ENCODE measurements around the gene GMDS. TPM values are rescaled to one million over a fixed set of nuclear protein-coding genes. Genes with fewer than 3 reads are reported as not detected.

Gene GMDS
- total RNA-seq, 1 donor from 2014 or later, result 14.4 TPM

DNA sequence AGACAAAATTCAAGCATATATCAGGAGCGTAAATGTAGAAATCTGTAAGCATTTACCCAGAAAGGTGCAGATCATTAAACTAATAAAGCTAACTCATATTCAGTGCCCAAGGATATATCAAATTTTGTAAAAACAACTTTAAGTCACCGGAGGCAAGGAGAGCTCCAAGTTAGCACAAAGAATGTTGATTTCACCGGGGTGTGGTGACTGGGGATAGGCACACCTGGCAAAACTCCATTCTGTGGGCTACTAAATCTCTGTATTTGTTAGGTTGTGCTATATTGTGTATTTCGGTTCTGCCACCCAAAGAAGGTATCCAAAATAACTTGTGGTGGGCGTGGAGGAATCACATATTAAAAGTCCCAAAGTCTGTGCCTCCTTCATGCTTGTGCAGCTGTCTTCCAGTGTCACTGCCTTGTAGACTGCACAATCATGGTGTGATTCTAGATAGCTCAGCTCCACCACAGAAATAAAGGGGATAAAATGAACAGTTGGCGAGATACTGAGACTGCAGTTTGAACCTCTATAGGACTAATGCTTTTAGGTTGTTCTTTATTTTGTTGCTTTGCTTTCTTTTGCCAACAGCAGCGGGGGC lies 111.6 kb downstream of the GMDS start:
- no peak for DNase-seq (ENCODE audit: low spot score)

DNA sequence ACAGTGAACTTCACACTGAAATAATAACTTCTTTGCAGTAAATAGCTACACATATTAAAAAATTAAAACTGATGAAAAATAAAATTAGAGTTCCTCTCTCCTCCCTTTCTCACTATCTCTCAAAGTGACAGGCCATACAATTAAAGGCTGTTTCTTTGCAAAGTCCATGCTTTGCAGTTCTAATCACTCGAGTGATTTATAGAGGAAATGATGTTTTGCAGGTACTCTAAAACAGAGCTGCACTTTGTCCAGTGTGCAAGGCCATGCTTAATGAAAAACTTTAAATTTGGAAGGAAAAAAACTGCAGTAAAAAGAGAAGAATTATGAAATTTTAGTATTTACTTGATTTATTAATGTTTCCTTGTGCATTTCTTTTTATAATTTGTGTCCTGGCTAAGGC lies 112.5 kb downstream of the GMDS start:
- DNase-seq (ENCODE audit: low spot score), result peak; percentile 48

DNA sequence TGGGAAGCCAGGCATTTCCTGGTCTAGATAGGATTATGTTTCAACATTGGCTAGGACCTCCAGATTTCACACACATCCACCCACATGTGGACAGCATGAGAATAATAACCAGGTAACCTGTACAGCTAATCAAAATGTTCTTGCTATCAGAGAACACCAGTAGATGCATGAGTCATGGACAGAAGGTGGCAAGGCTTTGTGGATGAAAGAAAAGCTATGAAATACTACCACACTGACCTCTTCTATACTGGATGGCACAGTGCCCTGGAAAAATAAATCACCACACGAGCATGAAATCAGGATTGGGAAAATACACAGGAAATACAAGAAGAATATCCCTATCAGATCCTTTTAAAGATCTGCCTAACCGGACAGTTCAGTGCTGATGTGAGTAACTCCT lies 113.0 kb downstream of the GMDS start:
- DNase-seq (ENCODE audit: low spot score), result peak; percentile 17

DNA sequence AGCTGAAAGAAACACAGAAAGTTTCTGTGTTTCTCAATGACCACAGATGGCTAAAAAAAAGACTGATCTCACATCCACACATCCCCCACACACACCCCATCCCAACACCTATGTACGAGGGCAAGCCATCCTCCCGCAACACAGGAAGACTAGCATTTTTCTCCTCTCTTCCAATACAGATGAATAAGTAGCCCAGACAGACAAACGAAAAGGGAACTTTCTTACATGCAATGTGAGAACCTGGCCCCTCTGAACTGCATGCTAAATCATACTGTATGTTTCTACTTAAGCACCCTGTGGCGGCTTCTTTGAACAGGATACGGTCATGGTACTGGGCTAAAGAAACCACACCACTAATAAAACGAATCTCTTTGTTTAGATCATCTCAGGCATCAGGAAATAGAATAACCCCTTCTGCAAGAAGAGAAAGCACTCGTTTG lies 116.2 kb downstream of the GMDS start:
- DNase-seq (ENCODE audit: low spot score), result no peak

DNA sequence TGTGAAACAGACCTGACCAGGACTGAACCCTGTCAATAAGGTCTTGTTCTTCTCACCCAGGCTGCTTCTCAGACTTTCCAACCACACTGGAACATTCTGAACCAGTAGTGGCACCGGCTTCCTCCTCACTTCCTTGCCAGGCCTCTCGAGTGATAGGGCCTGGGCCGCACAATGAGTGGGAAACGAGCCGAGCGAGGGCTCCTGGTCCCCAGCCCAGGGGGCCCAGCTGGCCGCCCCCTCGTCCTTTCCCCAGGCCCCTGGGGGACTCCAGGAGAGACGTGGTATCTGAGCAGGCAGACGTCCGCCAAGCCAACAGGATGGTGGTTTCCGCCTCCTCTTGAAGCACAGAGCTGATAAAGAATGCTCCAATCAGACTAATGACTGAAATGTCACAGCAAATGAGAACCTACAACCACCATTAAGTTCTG lies 117.9 kb downstream of the GMDS start:
- DNase-seq (ENCODE audit: low spot score), result peak; percentile 40

DNA sequence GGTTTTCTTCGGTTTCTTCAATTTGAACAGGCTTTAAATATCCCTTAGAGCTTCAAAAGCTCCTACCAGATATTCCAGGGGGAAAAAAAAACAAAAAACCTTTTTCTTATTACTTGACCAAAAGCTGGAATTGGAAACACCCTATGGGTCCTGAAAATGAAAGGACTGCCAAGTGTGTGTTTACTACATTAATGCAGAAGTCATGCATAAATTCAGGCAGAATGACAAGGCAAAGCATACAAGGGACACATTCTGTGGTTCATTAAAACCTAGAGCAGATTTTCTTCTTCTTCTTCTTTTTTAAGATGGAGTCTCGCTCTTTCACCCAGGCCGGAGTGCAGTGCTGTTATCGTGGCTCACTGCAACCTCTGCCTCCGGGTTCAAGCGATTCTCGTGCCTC lies 119.1 kb downstream of the GMDS start:
- DNase-seq (ENCODE audit: low spot score), result no peak

DNA sequence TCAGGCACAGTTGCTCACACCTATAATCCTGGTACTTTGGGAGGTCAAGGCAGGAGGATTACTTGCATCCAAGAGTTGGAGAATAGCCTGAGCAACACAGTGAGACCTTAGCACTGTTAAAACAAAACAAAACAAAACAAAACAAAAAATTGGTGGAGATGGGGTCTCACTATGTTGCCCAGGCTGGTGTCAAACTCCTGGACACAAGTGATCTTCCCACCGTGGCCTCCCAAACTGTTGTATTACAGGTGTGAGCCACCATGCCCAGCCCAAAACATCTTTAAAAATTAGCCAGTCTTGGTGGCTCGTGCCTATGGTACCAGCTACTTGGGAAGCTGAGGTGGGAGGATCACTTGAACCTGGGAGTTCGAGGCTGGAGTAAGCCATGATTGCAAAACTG lies 120.2 kb downstream of the GMDS start:
- no peak for DNase-seq (ENCODE audit: low spot score)

DNA sequence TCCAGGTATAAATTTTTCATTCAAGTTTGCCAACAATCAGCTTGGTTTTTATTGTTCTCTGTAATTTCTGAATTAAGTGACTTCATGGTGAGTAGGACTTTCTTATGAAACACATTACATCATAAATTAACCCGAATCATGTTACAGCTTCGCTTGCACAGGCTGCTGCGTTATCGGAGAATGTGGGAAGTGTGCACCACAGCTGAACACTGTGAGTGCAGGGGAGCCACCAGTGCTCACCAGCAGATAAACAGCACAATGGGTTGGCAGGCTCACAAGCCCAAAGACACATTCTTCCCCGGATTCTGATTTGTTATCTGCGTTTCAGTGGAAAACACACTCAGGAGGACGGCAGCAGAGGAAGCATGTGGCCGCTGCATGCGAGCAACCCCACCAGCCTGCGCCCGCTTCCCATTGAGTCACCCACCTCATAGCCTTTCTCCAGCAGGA lies 121.1 kb downstream of the GMDS start:
- DNase-seq (ENCODE audit: low spot score), result peak; percentile 31

DNA sequence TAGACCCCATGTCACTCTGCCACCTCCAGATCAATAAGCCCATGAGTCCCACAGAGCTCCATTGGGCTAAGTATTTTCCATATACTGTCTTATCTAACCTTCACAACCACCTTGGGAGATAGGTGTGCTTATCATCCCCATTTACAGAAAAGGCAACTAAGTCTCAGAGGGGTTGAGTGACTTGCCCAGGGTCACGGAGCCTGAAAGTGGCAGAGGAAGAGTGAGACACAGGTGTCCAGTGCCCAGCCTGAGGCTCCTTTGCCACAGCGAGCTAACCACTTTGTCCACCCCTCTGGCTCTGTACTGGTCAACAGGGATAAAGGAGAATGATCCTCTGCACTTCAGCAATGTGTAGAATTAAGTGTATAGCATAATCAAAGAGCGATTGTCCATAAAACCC lies 124.5 kb downstream of the GMDS start:
- DNase-seq (ENCODE audit: low spot score), result no peak

DNA sequence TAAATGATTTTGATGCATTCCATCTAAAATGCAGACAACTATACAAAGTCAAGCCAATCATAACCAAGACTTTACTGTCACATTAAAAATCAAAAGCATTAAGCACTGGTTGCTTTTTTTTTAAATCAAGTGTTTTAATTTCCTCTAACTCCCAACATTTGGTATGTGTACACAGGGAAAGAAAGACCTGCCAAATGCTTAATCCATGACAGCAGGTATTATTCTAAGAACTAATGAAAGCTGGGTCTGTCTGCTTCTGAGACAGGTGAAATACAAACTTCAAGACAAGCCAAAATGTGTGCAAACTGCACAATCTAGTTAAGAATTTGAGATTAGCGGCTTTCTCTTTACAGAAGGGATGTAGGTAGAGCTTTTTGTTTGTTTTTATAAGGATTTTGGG lies 126.1 kb downstream of the GMDS start:
- DNase-seq (ENCODE audit: low spot score), result no peak

DNA sequence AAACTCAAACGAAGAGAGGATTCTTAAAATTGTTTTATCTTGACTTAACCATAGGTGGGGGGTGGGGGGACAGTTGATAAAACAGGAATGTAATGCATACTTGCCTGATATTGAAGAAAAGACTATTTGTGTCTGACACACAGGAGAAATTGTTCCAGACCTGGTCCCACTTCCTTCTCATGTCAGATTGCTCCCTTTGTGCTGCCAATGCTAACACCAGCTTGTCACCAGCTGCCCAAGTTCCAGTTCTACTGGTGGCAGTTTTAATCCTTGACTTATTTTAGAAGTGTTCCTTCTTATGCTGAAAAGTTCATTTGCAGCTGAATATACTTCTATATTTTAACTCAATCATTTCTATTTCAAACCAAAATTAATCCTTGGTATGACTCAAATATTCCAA lies 127.3 kb downstream of the GMDS start:
- DNase-seq (ENCODE audit: low spot score), result no peak

DNA sequence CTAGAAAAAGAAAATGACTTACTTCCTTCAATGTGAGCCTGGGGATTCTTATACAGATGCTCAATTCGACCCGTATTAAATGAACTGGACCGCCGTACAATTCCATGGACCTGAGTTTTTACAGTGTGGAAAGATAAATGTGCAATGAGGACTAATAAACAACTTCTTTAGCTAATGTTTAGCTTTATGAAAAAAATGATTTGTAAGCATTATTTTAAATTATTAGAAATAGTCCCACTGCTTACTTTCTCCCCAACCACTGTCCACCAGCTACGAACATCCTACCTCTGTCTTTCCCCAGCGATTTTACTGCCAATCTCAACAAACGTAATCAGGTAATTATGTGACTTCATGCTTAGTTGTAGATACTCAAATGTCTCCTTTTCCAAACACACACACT lies 128.0 kb downstream of the GMDS start:
- no peak for DNase-seq (ENCODE audit: low spot score)

DNA sequence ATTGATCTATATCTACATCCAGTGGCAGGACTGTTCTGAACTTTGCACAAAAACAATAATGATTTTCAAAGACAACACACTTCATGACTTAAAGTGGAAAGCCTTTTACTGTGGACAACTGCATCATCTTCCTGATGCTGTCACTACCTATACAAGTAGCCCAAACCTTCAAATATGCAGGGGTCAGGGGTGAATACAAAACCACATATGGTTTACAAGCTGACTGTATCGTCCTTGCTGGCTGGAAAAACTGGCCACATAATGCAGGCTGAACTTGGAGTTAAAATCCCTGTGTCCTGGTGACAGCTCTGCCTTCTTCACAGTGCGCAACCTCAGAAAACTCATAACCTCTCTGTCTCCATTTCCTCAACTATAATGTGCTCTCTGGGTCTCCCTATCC lies 128.9 kb downstream of the GMDS start:
- no peak for DNase-seq (ENCODE audit: low spot score)

DNA sequence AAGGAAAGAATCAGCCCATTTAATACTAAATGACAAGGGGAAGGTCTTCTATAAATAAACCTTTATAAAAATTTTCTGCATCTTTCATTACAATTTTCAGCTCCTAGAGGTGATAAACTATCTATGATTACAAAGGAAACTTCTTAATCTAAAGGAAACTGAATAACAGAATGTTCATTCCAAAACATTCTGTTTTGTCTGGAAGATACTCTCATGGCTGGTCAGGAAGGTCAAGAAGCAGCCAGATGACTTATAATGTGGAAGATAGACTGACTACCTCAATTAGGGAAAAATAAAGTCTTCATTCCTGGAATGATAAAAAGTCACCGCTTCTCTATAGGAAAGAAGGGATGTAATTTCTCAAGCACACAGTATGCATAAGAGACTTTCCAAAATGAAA lies 131.3 kb downstream of the GMDS start:
- DNase-seq (ENCODE audit: low spot score), result no peak

DNA sequence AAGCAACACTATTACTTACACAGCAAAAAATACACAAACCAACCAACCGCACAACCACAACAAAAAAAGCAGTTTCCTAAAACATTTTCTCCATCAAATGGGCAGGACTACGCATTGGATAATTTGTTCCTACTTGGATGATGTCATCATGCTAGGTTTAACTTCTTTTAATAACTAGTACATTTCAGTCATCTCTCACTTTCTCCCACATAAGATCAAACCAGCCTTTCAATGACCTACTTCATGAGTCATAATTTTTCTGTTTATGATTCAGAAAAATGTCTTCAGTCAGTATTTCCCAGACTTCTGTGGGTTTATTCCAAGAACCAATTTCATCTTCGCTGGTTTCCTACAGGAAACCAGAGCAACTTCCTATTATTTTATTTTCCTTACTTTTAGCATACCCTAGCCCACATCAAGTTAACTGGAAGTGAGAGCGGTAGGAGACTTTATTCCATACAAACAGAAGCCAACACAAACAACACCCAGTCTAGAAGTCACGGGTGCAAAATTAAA lies 134.2 kb downstream of the GMDS start:
- DNase-seq (ENCODE audit: low spot score), result peak; percentile 57

DNA sequence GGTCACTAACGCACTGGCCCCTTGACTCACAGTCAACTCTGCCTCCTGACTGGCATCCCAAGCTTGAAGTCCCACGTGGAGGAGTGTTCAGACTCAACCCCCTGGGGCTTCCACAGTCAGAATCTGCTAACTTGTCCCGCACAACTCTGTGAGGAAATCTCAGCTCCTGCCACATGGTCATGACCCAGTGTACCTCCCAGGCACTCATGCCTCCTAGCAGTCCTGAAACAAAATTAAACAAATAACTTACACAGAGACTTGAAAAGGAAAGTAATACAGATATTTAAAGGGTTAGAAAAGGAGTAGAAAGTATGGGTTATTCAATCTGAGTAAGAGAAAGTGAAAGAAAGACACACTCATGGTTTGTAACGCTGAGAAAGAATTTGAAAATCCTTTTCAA lies 134.9 kb downstream of the GMDS start:
- DNase-seq (ENCODE audit: low spot score), result no peak

DNA sequence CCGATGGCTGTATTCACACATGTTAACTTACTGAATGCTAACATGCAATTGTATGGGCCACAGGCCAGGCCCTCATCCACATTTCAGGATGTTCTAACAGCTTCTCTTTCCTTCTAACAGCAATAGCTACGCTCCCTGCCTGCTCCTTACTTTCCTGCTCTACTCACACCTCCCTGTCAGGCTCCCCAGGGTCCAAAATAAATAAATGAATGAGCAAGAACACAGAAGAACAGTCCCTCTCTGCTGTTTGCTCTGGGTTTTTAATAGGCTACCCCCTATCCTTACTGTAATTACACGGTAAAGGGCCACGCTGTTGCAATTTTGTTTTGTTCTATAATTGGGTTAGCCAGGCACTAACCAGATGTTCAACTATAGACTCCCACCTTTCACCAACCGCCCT lies 135.6 kb downstream of the GMDS start:
- no peak for DNase-seq (ENCODE audit: low spot score)

DNA sequence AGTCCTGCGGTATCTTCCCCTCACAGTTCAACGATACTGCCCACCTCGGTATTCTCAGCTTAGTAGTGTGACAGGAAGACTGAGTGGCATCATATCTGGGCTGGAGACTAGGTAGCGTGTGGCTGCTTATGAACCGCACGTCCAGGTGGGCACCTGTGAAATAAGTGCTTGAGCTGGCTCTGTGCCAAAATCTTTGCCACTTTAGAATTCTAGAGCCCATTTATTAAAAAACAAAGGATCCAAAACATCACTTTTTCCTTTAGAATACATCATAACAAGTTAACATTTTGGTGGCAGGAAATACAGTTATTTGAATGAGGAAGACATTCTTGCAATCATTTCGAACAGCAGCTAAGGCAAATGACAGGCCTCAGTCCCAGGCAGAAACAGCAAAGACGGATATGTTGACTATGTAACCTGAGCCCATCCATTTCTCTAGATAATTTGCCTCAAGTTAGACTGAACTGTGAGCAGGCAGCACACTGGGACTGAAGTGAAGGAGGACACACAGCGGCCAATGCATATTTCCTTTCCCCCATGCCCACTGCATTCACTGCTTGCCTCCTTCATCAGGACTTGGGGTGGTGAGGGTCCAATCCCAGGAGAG lies 136.6 kb downstream of the GMDS start:
- no peak for DNase-seq (ENCODE audit: low spot score)

DNA sequence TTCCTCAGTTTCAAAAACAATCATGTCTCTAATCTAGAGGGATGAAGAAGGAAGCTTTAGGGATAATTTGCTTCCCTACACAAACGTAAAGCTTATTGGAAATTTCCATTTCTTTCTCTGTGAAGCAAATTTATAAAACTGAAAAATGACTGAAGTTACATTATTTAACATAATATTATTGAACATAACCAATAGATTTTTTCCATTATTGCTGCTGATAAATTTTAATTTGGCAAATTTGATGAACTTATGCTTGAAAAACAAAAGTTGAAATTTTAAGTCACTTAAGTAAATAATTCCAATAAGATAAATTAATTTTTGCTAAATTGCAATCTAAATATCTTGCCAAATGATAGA lies 140.9 kb downstream of the GMDS start:
- DNase-seq (ENCODE audit: low spot score), result no peak

DNA sequence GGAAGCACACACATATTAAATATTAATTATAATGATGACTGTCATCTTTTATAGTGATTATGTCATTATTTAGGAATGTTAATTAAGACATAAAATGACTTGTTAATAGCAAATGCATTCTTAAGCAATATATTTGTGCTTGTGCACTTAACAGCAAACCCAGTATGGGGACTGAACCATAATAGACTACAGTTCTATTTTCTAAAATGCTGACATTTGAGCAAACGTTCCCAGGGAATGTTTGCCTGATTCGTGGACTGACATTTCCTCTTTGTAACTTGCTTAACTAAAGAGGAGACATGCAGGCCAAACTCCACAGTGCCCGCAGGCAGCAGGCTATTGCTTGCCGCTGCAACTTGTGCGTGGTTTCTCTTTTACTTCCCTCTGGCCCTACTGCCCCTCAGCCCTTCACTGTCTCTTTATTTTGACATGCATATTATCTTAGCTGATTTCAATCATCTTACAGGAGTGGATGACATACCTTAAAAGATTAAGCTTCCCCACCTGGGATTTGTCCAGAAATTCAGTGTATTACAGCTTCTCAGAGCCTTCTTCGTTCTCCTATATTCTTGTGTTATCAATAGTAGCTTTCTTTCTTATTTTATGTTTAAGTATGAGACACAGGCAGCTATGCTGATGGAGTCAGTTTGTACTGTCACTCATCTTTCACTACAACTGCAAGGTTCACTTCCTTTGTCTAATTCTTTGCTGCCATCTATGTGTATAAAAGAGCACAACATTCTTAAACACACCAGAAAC lies 141.5 kb downstream of the GMDS start:
- DNase-seq (ENCODE audit: low spot score), result peak; percentile 65

DNA sequence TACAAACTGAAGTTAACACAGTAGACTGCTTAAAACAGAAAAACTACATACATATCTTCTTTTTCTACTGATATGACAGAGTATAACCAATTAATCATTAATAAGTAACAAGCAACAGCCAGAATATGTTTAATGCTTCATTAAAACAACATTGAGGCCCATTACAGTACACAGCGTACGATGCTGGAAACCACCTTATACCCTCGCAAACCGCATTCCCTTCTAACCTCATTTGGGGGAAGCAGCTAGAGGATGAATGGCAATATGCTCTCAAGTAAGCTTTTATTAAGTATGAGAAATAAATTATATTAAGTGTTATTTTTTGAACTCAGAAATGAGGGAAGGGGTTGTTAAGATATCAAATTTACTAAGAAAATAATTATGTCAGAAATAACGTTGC lies 142.4 kb downstream of the GMDS start:
- DNase-seq (ENCODE audit: low spot score), result no peak

DNA sequence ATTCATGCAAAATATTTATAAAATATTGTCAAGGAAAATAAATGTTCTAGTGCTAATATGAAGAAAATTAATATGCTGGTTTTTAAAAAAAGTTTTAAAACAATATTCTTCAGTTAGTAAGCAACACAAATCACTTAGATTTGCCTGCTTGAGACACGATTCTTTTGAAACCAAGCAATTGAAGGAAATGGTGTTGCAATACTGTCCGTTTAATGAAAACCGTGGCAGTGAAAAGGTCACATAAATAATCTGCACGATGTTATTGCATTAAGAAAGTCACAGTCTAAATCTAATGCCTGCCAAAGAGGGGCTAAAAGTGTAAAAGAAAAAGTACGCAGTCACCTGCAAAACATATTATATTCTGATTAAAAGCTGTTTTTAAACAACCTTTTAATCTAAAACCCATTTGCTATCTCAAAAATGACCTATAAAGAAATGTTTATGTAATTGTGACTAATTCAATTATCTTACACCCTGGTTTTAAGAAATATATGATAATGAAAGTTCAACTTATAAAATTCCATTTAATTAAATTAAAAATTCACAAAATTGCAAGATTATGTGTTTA lies 143.0 kb downstream of the GMDS start:
- DNase-seq (ENCODE audit: low spot score), result no peak

DNA sequence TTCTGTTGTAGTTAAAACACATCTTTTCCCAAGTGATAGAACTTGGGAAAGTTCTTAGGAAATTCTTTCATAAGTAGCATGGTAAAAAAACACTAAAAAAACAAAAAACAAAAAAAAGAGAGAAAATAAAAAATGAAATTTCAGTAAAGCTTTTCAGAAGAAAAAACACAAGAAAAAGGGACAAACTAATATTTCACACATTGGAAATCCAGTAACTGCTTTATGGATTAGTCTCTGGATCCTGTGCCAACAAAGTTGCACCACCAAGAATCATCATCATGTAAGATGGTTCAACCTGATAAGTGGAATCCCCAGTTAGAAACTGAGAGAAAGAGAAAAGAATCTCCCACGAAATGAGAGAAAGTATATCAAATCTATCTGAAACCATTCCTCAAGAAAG lies 144.2 kb downstream of the GMDS start:
- no peak for DNase-seq (ENCODE audit: low spot score)
